Testis (tissue), 3 donors: ENCODE measurements around the gene ARHGAP12. TPM values are rescaled to one million over a fixed set of nuclear protein-coding genes. Genes with fewer than 3 reads are reported as not detected.

Experiments used
- DNase-seq: peaks from one replicate; pipeline ENCODE4 v3.0.0-alpha.2; 2019
- H3K27ac ChIP-seq, 2 donors: fragments of 200-600 bp; sonication (generic); one replicate each; pipeline ENCODE4 v1.5.1; 2019
- H3K27me3 ChIP-seq: fragments of 200-600 bp; sonication (generic); one replicate; pipeline ENCODE4 v1.5.1; 2019
- H3K36me3 ChIP-seq: fragments of 200-600 bp; sonication (generic); one replicate; pipeline ENCODE4 v1.5.1; 2017; ENCODE audit warnings: low read depth; ENCODE audit errors: missing control alignments
- H3K4me1 ChIP-seq: fragments of 200-600 bp; sonication (generic); one replicate; pipeline ENCODE4 v1.5.1; 2019
- H3K4me3 ChIP-seq, 2 donors: fragments of 200-600 bp; sonication (generic); one replicate each; pipeline ENCODE4 v1.5.1; 2017 to 2019
- H3K9me3 ChIP-seq: fragments of 200-600 bp; sonication (generic); one replicate; pipeline ENCODE4 v1.5.1; 2017
- POLR2A ChIP-seq: fragments of 450-650 bp; IDR thresholded peaks from one replicate; pipeline ENCODE4 v1.6.1; 2017; ENCODE audit warnings: antibody characterized with exemption, mild to moderate bottlenecking, moderate library complexity
- WGBS, 2 donors: methylation state at CpG; one replicate each; pipeline ENCODE4 v1.1.5; 2018; 5-methylcytosine and 5-hydroxymethylcytosine counted together
- intact Hi-C: fragments of 100-400 bp; cut with DNase I; formaldehyde crosslinking; loops from one replicate; pipeline ENCODE4 v1.15.1; 2023; ENCODE audit warnings: low total_unique reads
- polyA plus RNA-seq: library from polyadenylated mRNA; stranded (reverse); fragments of 350-450 nt; fragmentation: Illumina TruSeq; extraction: RNeasy Lipid Tissue Mini Kit (QIAGEN cat#74804); gene quantifications from one replicate; pipeline ENCODE4 v1.2.3, GENCODE V29; 2014; ENCODE audit warnings: low read depth, low replicate concordance; ENCODE audit not compliant: insufficient read depth
- small RNA-seq, 2 donors: library from RNA; depleted of rRNA; stranded (forward); fragments of <200 nt; gene quantifications; one replicate each; pipeline ENCODE3, GENCODE V24; 2016
- total RNA-seq, 2 donors: library from RNA; depleted of rRNA; stranded (reverse); fragments of >200 nt; gene quantifications; one replicate each; pipeline ENCODE4 v1.2.3, GENCODE V29; 2016
- TF ChIP-seq, protein P1 (sequence below), 3 experiments: fragments of 450-650 bp in 2 of 3; fragments of 200-600 bp in 1 of 3; sonication (generic) in 1 of 3; IDR thresholded peaks; one replicate each; pipeline ENCODE4 v1.5.1; 2016 to 2019; ENCODE audit warnings: antibody characterized with exemption in 3 of 3, mild to moderate bottlenecking in 2 of 3, moderate library complexity in 1 of 3

The ARHGAP12 gene
- total and polyA plus RNA-seq, 3 donors from 2014 or later, result 11.7 to 36.1 (median 33.1) TPM

DNA sequence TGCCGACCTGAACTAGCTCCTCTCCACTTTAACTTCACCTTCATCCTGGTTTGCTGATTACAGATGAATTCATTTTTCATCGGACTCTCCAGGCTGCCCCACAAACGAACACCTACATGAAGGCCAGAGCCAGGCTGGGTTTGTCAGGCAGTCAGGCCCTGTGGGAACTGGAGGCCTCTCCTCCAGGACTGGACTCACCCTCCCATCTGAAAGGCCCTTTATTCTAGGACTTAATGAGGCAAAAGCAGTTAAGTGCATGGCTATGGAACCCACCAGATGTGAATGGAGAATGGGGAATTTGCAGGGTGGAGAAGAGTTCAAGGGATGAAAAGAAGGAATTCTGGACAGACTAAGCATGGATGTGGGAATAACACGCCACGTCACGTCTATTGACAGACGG is 170.8 kb downstream of the ARHGAP12 start:
- Histone ChIP-seq H3K27ac (peak overlapping the region in 1 of 2 donors; percentile 38), H3K27me3 (no peaks in the 10 kb centered on the region), H3K9me3 (no peaks in the 10 kb centered on the region), H3K4me3 (no peak overlapping the region), H3K4me1 (peaks cover 21% of the 10 kb centered on the region), H3K36me3 (no peaks in the 10 kb centered on the region)
- WGBS, 2 donors, result 65% methylated on average over 7 of the region's 7 CpGs
- intact Hi-C loops, result no loop called here
- no peak for DNase-seq
- TF ChIP-seq, protein P1, sequence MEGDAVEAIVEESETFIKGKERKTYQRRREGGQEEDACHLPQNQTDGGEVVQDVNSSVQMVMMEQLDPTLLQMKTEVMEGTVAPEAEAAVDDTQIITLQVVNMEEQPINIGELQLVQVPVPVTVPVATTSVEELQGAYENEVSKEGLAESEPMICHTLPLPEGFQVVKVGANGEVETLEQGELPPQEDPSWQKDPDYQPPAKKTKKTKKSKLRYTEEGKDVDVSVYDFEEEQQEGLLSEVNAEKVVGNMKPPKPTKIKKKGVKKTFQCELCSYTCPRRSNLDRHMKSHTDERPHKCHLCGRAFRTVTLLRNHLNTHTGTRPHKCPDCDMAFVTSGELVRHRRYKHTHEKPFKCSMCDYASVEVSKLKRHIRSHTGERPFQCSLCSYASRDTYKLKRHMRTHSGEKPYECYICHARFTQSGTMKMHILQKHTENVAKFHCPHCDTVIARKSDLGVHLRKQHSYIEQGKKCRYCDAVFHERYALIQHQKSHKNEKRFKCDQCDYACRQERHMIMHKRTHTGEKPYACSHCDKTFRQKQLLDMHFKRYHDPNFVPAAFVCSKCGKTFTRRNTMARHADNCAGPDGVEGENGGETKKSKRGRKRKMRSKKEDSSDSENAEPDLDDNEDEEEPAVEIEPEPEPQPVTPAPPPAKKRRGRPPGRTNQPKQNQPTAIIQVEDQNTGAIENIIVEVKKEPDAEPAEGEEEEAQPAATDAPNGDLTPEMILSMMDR (IDR thresholded peaks at IDR 0.05), result no peak
- no peak for TF ChIP-seq POLR2A

DNA sequence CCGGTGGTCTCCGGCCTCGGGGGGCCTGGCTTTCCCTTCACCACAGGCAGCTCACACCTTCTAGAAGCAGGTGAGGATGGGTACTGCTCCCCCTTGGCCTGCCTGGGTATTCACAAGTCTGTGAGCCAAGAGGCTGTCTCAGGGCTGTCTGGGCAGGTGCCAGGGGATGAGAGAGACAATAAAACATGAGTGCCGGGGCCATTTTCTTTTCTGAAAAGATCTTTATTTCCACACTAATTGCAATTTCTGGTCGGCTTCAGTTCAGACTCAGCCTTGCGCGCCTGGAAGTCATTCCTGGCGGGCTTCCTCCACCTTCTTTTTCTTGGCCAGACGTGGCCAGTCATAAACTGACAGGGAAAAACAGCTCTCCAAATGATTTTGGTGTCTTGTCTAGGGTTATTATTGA is 171.2 kb downstream of the ARHGAP12 start:
- Histone ChIP-seq H3K27me3 (no peaks in the 10 kb centered on the region), H3K4me3 (no peak overlapping the region), H3K27ac (peak overlapping the region in 1 of 2 donors; percentile 38), H3K9me3 (no peaks in the 10 kb centered on the region), H3K36me3 (no peaks in the 10 kb centered on the region), H3K4me1 (peaks cover 21% of the 10 kb centered on the region)
- WGBS, 2 donors, result 64 to 70% methylated on average over 9 of the region's 9 CpGs
- intact Hi-C loops, result no loop called here
- TF ChIP-seq, protein P1 (IDR thresholded peaks at IDR 0.05), result no peak
- TF ChIP-seq POLR2A, result no peak
- DNase-seq, result no peak

DNA sequence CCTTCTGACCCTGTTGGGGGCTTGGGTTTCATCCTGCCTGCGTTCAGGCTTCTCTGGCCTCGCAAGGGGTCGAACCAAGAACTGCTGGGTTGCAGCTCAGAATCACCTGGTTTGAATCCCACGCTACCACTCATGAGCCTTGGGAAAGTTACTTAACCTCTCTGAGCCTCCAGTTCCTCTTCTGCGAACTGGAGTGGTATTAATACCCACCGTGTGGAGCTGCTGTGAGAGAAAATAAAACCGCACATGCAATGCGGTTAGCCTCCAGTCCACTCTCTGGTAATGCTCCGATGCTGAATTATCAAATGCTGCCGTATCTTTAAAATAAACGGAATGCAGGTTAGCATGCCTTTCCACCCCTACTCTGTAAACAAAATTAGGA is 171.9 kb downstream of the ARHGAP12 start:
- Histone ChIP-seq H3K4me1 (peaks cover 21% of the 10 kb centered on the region), H3K9me3 (no peaks in the 10 kb centered on the region), H3K27ac (no peak overlapping the region), H3K36me3 (no peaks in the 10 kb centered on the region), H3K27me3 (no peaks in the 10 kb centered on the region), H3K4me3 (no peak overlapping the region)
- intact Hi-C loops, result no loop called here
- whole genome bisulfite sequencing, 2 donors, result 70 to 74% methylated on average over 11 of the region's 11 CpGs
- DNase-seq, result no peak
- TF ChIP-seq, protein P1 (IDR thresholded peaks at IDR 0.05), result no peak
- no peak for TF ChIP-seq POLR2A

DNA sequence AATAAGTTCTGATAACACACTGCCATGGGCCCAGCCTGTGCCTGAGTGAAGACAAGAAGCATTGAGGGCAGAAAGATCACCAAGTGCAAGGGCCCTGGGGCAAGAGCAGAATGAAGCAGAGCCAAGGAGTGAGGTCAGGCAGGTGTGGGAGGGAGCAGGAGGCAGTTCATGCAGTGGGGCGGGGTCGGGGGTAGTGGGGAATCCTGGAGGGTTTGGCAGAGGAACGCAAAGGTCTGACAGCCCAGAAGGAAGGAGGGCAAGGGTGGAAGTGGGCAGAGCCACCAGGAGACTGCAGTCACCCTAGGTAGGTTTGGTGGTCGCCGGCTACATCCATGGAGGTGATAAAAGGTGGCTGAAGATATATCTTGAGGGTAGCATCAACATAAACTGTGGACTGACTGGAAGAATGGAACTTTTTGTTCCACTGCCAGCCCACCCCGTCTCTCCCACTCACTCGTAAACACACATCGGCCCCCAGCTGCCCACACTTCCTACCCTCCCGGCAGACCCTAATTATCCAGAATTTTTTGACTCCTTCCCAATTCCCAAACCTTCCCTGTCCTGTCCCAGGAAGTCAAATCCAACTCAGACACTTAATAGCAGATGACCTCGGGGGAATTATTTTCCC is 172.4 kb downstream of the ARHGAP12 start:
- intact Hi-C loops, result no loop called here
- TF ChIP-seq, protein P1 (IDR thresholded peaks at IDR 0.05), result no peak
- no peak for TF ChIP-seq POLR2A
- H3K27ac ChIP-seq, result no peak overlapping the region
- H3K27me3 ChIP-seq, result no peaks in the 10 kb centered on the region
- DNase-seq, result no peak
- WGBS, 2 donors, result 76 to 85% methylated on average over 10 of the region's 10 CpGs
- no peaks in the 10 kb centered on the region for H3K9me3 ChIP-seq
- H3K4me3 ChIP-seq, result no peak overlapping the region
- no peaks in the 10 kb centered on the region for H3K36me3 ChIP-seq
- H3K4me1 ChIP-seq, result peaks cover 21% of the 10 kb centered on the region

Small RNAs within 50 kb of the gene (small RNA-seq; reads per million reads assigned to genes)
- gene RF00019, result 0 reads per million in 2 donors

Other genes starting within 250 kb of the ARHGAP12 start
- 100 to 1,000 TPM; 108 to 122 TPM for gene KIF5B, start 127.6 kb upstream of the ARHGAP12 start, total RNA-seq
- gene KIF5B, start 127.6 kb upstream of the ARHGAP12 start, polyA plus RNA-seq, result 49.5 TPM